Stomach (tissue), 4 donors: ENCODE results near the gene CALM3.

Experiments used
- CTCF ChIP-seq, 7 experiments: fragments of 450-650 bp in 4 of 7; fragments of 200-600 bp in 3 of 7; sonication (generic) in 3 of 7; IDR thresholded peaks; one replicate each; pipeline ENCODE4 v1.5.1; 2016 to 2019; ENCODE audit warnings: antibody characterized with exemption in 7 of 7, control low read depth in 2 of 7, mild to moderate bottlenecking in 1 of 7
- EP300 ChIP-seq: sonication (generic); formaldehyde crosslinking; IDR thresholded peaks from one replicate; pipeline ENCODE4 v1.6.1; 2017; ENCODE audit warnings: antibody characterized with exemption
- POLR2A ChIP-seq, 4 donors: fragments of 450-650 bp; IDR thresholded peaks; one replicate each; pipeline ENCODE4 v1.6.1; 2016; ENCODE audit warnings: antibody characterized with exemption in 4 of 4, control low read depth in 2 of 4, mild to moderate bottlenecking in 1 of 4, moderate library complexity in 1 of 4
- POLR2AphosphoS5 ChIP-seq, 3 donors: sonication (generic); formaldehyde crosslinking; IDR thresholded peaks; one replicate each; pipeline ENCODE4 v1.6.1; 2016; ENCODE audit warnings: antibody characterized with exemption in 3 of 3

GRCh38 chr19:46634045-46634655 lies 33.0 kb downstream of the CALM3 start:
- TF ChIP-seq EP300 = no peak
- TF ChIP-seq POLR2AphosphoS5 (IDR thresholded peaks at IDR 0.05) = peak in 1 of 3 donors; percentile 55
- no peak for TF ChIP-seq CTCF (IDR thresholded peaks at IDR 0.05)
- no peak for TF ChIP-seq POLR2A (IDR thresholded peaks at IDR 0.05)
